Lower lobe of right lung (tissue), 2 donors: ENCODE results near the gene LINC01488. TPM values are rescaled to one million over a fixed set of nuclear protein-coding genes. Genes with fewer than 3 reads are reported as not detected.

Experiments
- ATAC-seq, 2 donors: fragments of 200-7000 bp; cut with Tn5 transposase; one replicate each; pipeline ENCODE4 v1.9.1; 2020 to 2022; ENCODE audit warnings: mild to moderate bottlenecking in 2 of 2, moderate library complexity in 2 of 2
- DNase-seq: peaks from one replicate; pipeline ENCODE4 v3.0.0-alpha.2; 2020
- H3K27ac ChIP-seq: fragments of 200-600 bp; one replicate; pipeline ENCODE4 v1.8.0; 2022
- H3K27me3 ChIP-seq: fragments of 200-600 bp; one replicate; pipeline ENCODE4 v1.8.0; 2022; ENCODE audit warnings: low read depth
- H3K36me3 ChIP-seq: fragments of 200-600 bp; one replicate; pipeline ENCODE4 v1.8.0; 2022; ENCODE audit warnings: mild to moderate bottlenecking
- H3K4me1 ChIP-seq: fragments of 200-600 bp; one replicate; pipeline ENCODE4 v1.8.0; 2022
- H3K4me3 ChIP-seq: fragments of 200-600 bp; one replicate; pipeline ENCODE4 v1.8.0; 2022; ENCODE audit warnings: mild to moderate bottlenecking
- H3K9me3 ChIP-seq: fragments of 200-600 bp; one replicate; pipeline ENCODE4 v1.8.0; 2022
- intact Hi-C: fragments of 100-400 bp; cut with DNase I; formaldehyde crosslinking; loops from one replicate; pipeline ENCODE4 v1.11.0; 2022
- total RNA-seq: library from RNA; stranded (reverse); fragmentation: NEBNext Ultra II Directional; extraction: Animal tissue kit (Norgen Biotek cat#: 25700); gene quantifications from one replicate; pipeline ENCODE4 v1.2.1, GENCODE V29; 2021
- TF ChIP-seq, protein P1 (sequence below): fragments of 200-600 bp; IDR thresholded peaks from one replicate; pipeline ENCODE4 v1.8.0; 2022; ENCODE audit warnings: antibody characterized with exemption, mild to moderate bottlenecking
- donor health status: DM: no; HTN: yes; CAD: no; lungs with severe emphysema.

Gene LINC01488
- total RNA-seq, 1 donor from 2014 or later, result not detected

DNA sequence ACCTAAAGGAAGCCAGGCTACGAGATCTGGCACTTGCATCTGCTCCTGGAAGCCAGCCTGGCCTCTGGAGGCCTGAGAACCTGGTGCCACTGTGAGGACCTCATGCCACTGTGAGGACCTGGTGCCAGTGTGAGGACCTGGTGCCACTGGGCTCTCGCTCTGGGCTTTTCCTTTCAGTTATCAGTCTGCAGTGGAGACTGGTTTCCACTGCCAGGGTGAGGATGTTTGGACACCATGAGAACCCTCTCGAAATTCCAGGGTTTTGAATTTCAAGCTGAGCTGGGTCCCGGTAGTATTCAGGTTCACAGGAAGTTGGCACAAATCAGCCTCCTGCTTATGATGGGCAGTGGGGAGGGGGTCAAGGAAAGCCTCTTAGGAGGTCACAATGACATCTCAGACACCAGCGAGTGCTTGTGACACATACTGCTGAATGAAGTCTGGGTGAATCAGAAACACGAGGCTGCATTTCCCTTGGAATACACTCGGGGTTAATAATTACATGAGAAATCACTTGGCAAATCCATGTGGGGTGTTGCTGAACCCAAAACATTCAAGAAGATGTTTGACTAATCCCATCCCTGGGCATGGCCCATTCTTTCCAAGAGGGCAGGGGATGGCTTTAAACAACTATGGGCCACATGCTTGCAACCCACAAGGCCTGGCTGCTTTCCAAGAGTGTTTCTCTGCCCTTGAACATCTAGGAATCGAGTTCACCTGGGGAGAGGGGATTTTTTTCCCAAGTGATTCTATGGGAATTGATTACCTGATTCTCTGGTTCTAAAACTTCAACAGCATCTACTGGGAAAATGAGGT, 60.2 kb downstream of the LINC01488 start:
- Histone ChIP-seq H3K27me3 (no peaks in the 10 kb centered on the region), H3K9me3 (no peaks in the 10 kb centered on the region), H3K4me1 (peaks cover 35% of the 10 kb centered on the region), H3K4me3 (no peak overlapping the region), H3K27ac (peak overlapping the region; percentile 20), H3K36me3 (no peaks in the 10 kb centered on the region)
- intact Hi-C loops, result no loop called here
- ATAC-seq (peak; percentile 44 to 66), DNase-seq (peak; percentile 56)
- TF ChIP-seq, protein P1, sequence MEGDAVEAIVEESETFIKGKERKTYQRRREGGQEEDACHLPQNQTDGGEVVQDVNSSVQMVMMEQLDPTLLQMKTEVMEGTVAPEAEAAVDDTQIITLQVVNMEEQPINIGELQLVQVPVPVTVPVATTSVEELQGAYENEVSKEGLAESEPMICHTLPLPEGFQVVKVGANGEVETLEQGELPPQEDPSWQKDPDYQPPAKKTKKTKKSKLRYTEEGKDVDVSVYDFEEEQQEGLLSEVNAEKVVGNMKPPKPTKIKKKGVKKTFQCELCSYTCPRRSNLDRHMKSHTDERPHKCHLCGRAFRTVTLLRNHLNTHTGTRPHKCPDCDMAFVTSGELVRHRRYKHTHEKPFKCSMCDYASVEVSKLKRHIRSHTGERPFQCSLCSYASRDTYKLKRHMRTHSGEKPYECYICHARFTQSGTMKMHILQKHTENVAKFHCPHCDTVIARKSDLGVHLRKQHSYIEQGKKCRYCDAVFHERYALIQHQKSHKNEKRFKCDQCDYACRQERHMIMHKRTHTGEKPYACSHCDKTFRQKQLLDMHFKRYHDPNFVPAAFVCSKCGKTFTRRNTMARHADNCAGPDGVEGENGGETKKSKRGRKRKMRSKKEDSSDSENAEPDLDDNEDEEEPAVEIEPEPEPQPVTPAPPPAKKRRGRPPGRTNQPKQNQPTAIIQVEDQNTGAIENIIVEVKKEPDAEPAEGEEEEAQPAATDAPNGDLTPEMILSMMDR, result no peak

DNA sequence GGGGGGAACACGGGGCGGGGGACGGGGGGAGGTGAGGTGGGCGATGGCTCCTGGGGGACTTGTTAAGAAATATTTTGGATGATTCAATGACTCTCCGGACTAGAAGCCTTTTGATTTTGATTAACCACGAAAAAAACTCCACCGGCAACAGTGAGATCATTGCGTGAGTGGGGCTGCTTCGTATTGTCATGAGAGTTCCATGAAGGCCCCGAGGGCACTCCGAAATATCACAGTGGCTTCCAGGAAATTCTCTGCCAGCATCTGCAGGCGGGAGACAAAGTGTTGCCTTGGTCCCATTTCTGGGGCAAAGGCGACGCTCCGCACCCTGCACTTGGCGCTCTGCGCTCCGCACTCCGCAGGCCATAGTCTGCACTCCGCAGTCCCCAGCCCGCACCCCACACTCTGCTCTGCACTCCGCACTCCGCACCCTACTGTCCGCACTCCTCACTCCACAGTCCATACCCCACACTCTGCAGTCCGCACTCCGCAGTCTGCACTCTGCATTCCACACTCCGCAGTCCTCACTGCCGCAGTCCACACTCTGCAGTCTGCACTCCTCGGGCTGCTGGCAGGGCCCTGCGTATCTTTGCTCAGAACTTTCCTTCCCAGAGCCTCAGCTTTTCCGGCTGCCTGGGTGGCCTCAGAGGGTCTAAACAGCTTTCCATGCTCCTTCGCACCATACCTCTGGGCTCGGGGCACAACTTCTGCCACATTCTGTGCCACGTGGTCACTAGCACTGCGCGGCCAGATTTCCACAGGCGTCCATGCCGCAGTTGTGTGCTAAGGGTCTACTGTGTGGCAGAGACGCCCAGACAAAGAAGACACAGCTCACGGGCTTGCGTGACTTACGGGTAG, 61.1 kb downstream of the LINC01488 start:
- DNase-seq (peak; percentile 36), ATAC-seq (no peak)
- no peak overlapping the region for H3K27ac ChIP-seq

More for the DNA sequence above, 61.1 kb downstream of the LINC01488 start:
- TF ChIP-seq, protein P1, result no peak
- H3K27me3 ChIP-seq, result no peaks in the 10 kb centered on the region
- no peaks in the 10 kb centered on the region for H3K36me3 ChIP-seq
- H3K9me3 ChIP-seq, result no peaks in the 10 kb centered on the region
- intact Hi-C loops, result no loop called here
- H3K4me3 ChIP-seq, result no peak overlapping the region
- H3K4me1 ChIP-seq, result peaks cover 35% of the 10 kb centered on the region

Other genes starting within 250 kb of the LINC01488 start
- 1.2 TPM for gene MYEOV, start 187.5 kb upstream of the LINC01488 start, total RNA-seq
- gene CCND1, start 159.5 kb downstream of the LINC01488 start, total RNA-seq, result 202 TPM
- 23.7 TPM for gene LTO1, start 193.7 kb downstream of the LINC01488 start, total RNA-seq
- gene FGF19, start 222.4 kb downstream of the LINC01488 start, total RNA-seq, result not detected